ACC112 (cell line): ENCODE data around the gene EGFR.

Experiments
- H2AFZ ChIP-seq: fragments of 200-600 bp; sonication (generic); one replicate; pipeline ENCODE4 v1.6.0; 2017; ENCODE audit warnings: antibody characterized with exemption, low read length; ENCODE audit not compliant: unreplicated experiment
- H3K27ac ChIP-seq: fragments of 200-600 bp; sonication (generic); 2 replicates; pipeline ENCODE4 v1.5.1; 2014; ENCODE audit warnings: low read depth, mild to moderate bottlenecking, antibody characterized with exemption, low read length, moderate library complexity
- H3K27me3 ChIP-seq: fragments of 200-600 bp; sonication (generic); 2 replicates; pipeline ENCODE4 v1.6.1; 2014; ENCODE audit warnings: mild to moderate bottlenecking, antibody characterized with exemption, low read length, moderate library complexity, mixed read lengths; ENCODE audit not compliant: insufficient read depth
- H3K36me3 ChIP-seq: fragments of 200-600 bp; sonication (generic); 2 replicates; pipeline ENCODE4 v1.6.1; 2016; ENCODE audit warnings: mild to moderate bottlenecking, antibody characterized with exemption, low read length, moderate library complexity, mixed read lengths; ENCODE audit not compliant: insufficient read depth
- H3K4me1 ChIP-seq: fragments of 200-600 bp; sonication (generic); one replicate; pipeline ENCODE4 v1.6.1; 2016; ENCODE audit warnings: low read length, mixed read lengths; ENCODE audit not compliant: insufficient read depth, unreplicated experiment, control insufficient read depth
- H3K4me3 ChIP-seq: fragments of 200-600 bp; sonication (generic); 2 replicates; pipeline ENCODE4 v1.5.1; 2014; ENCODE audit warnings: mild to moderate bottlenecking, low read depth, low read length
- H3K79me2 ChIP-seq: fragments of 200-600 bp; sonication (generic); one replicate; pipeline ENCODE4 v1.6.0; 2016; ENCODE audit warnings: low read length; ENCODE audit not compliant: control insufficient read depth, unreplicated experiment, insufficient read depth

The EGFR gene

GRCh38 chr7:55112056-55112455, 93.2 kb downstream of the EGFR start:
- no peaks in the 10 kb centered on the region for H3K27me3 ChIP-seq

GRCh38 chr7:55113760-55114540, 95.1 kb downstream of the EGFR start:
- H2AFZ ChIP-seq: no peak overlapping the region
- no peak overlapping the region for H3K27ac ChIP-seq

More at GRCh38 chr7:55112056-55112455, 93.2 kb downstream of the EGFR start:
- Histone ChIP-seq H3K4me1 (peaks cover 43% of the 10 kb centered on the region), H3K27ac (no peak overlapping the region), H2AFZ (no peak overlapping the region), H3K36me3 (0 out of 2 replicates have a peak, but pooled peaks cover 9% of the 10 kb centered on the region), H3K79me2 (peaks cover 74% of the 10 kb centered on the region), H3K4me3 (no peak overlapping the region)

DNA sequence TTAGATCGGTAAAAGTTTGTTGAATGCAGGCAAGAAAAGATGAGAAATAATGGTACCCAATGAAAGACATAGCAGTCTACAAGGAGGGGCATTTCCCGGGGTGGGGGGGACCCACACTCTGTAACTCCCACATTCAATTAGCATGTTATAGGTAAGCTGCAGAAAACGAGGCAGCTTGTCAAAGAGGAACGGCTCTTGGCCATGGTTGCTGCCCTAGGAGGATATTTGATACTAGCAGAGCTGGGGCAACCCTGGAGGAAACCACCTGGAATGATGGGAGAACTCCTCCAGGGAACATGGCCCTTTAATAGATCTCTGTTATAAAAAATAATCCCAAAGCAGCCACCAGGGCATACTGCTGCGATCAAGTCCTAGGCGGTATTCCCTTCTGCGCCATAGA, 98.5 kb downstream of the EGFR start:
- Histone ChIP-seq H3K27ac (no peak overlapping the region), H2AFZ (no peak overlapping the region), H3K36me3 (0 out of 2 replicates have a peak, but pooled peaks cover 9% of the 10 kb centered on the region), H3K4me3 (no peak overlapping the region), H3K27me3 (no peaks in the 10 kb centered on the region), H3K4me1 (peaks cover 24% of the 10 kb centered on the region), H3K79me2 (peaks cover 52% of the 10 kb centered on the region)

More at GRCh38 chr7:55113760-55114540, 95.1 kb downstream of the EGFR start:
- 0 out of 2 replicates have a peak, but pooled peaks cover 9% of the 10 kb centered on the region for H3K36me3 ChIP-seq
- peaks cover 62% of the 10 kb centered on the region for H3K79me2 ChIP-seq
- no peaks in the 10 kb centered on the region for H3K27me3 ChIP-seq
- H3K4me1 ChIP-seq: peaks cover 24% of the 10 kb centered on the region
- no peak overlapping the region for H3K4me3 ChIP-seq

DNA sequence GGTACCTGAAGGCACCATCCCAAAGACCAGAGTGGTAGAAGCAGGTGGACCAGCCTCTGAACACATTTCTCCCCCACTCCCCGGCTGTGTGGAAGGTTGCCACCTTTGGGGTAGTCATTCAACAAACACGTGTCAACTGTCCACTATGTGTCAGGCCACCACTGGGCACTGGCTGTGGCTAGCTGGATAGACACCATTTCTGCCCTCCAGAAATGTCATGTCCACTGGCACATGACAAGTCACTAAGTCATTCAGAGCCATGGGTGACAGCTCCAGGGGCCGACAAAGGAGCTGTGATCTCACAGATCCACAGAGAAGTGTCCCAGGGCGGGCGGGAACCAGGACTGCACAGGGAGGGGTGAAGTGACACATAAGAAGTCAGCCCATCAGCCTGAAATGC, 99.6 kb downstream of the EGFR start:
- Histone ChIP-seq H2AFZ (no peak overlapping the region), H3K4me1 (peaks cover 24% of the 10 kb centered on the region), H3K4me3 (no peak overlapping the region), H3K27ac (no peak overlapping the region), H3K36me3 (0 out of 2 replicates have a peak, but pooled peaks cover 9% of the 10 kb centered on the region), H3K79me2 (peaks cover 50% of the 10 kb centered on the region), H3K27me3 (no peaks in the 10 kb centered on the region)

- Histone ChIP-seq H3K4me1 (peaks cover 31% of the 10 kb centered on the region), H3K36me3 (0 out of 2 replicates have a peak, but pooled peaks cover 9% of the 10 kb centered on the region), H3K27ac (peak overlapping the region; percentile 64; the same call in 1 of the 2 replicates), H3K27me3 (no peaks in the 10 kb centered on the region), H3K79me2 (peaks cover 53% of the 10 kb centered on the region), H2AFZ (no peak overlapping the region), H3K4me3 (no peak overlapping the region)
Observed at GRCh38 chr7:55119571-55119970, 100.8 kb downstream of the EGFR start.

GRCh38 chr7:55120074-55120473, 101.3 kb downstream of the EGFR start:
- Histone ChIP-seq H3K27ac (peak overlapping the region; percentile 64), H3K4me1 (peaks cover 36% of the 10 kb centered on the region), H2AFZ (no peak overlapping the region), H3K4me3 (no peak overlapping the region), H3K36me3 (0 out of 2 replicates have a peak, but pooled peaks cover 8% of the 10 kb centered on the region), H3K79me2 (peaks cover 57% of the 10 kb centered on the region), H3K27me3 (no peaks in the 10 kb centered on the region)

GRCh38 chr7:55120501-55121198, 101.8 kb downstream of the EGFR start:
- Histone ChIP-seq H3K4me1 (peaks cover 41% of the 10 kb centered on the region), H3K27me3 (no peaks in the 10 kb centered on the region), H2AFZ (no peak overlapping the region), H3K4me3 (no peak overlapping the region), H3K27ac (peak overlapping the region; percentile 64), H3K79me2 (peaks cover 59% of the 10 kb centered on the region), H3K36me3 (peaks cover 8% of the 10 kb centered on the region; the same call in 1 of the 2 replicates)

DNA sequence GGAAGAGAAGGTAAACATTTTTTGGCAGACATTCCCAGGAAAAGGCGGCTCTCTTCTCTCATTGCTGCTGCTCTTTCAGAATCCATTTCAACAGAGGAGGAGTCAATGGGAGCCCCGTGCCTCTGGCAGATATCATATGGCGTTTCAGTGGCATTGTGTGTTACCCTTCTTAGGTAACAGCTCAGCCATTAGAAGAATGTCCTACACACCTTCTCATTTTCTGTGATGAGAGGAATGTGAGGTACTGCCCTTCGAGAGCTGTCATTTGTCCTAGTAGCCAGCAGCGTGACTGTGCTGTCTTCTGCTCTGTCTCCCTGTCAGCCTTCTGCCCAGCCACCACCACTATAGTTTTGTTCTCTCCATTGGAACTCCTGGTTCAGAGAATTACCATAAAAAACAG, 102.4 kb downstream of the EGFR start:
- Histone ChIP-seq H3K79me2 (peaks cover 59% of the 10 kb centered on the region), H3K27me3 (no peaks in the 10 kb centered on the region), H2AFZ (no peak overlapping the region), H3K36me3 (peaks cover 14% of the 10 kb centered on the region; the same call in 1 of the 2 replicates), H3K27ac (peak overlapping the region; percentile 64), H3K4me1 (peaks cover 47% of the 10 kb centered on the region), H3K4me3 (no peak overlapping the region)

GRCh38 chr7:55122263-55122662, 103.4 kb downstream of the EGFR start:
- H3K4me3 ChIP-seq: no peak overlapping the region
- H3K27me3 ChIP-seq: no peaks in the 10 kb centered on the region
- no peak overlapping the region for H3K27ac ChIP-seq
- H2AFZ ChIP-seq: no peak overlapping the region
- H3K79me2 ChIP-seq: peaks cover 62% of the 10 kb centered on the region
- peaks cover 9% of the 10 kb centered on the region; the same call in 1 of the 2 replicates for H3K36me3 ChIP-seq
- H3K4me1 ChIP-seq: peaks cover 57% of the 10 kb centered on the region

GRCh38 chr7:55124989-55125875, 106.4 kb downstream of the EGFR start:
- no peak overlapping the region for H2AFZ ChIP-seq
- H3K4me3 ChIP-seq: no peak overlapping the region
- peaks cover 67% of the 10 kb centered on the region for H3K79me2 ChIP-seq
- H3K27me3 ChIP-seq: no peaks in the 10 kb centered on the region
- H3K4me1 ChIP-seq: peaks cover 79% of the 10 kb centered on the region
- H3K36me3 ChIP-seq: peaks cover 9% of the 10 kb centered on the region; the same call in 1 of the 2 replicates
- peak overlapping the region; percentile 38; the same call in 1 of the 2 replicates for H3K27ac ChIP-seq
